GM21737 (cell line): ENCODE results near the gene OR1D5.
"Not testable (repeated sequence)": the region's sequence is repeated elsewhere in the genome, so short reads cannot be mapped to it uniquely, and the experiment has no call there.

ENCODE experiments used
- ATAC-seq: cut with Tn5 transposase; IDR thresholded peaks from one replicate; pipeline ENCODE4 v1.9.1; 2021; ENCODE audit warnings: mild to moderate bottlenecking, moderate library complexity; ENCODE audit not compliant: unreplicated experiment

OR1D5 gene

GRCh38 chr17:3032258-3033247 is 30.9 kb downstream of the OR1D5 start:
- no peak for ATAC-seq

- ATAC-seq, result not testable (repeated sequence)
These were observed 32.4 kb downstream of the OR1D5 start for GRCh38 chr17:3030852-3031470.

GRCh38 chr17:3030096-3030495 is 33.3 kb downstream of the OR1D5 start:
- no peak for ATAC-seq

GRCh38 chr17:3029213-3029913 is 34.0 kb downstream of the OR1D5 start:
- ATAC-seq, result no peak

GRCh38 chr17:3027786-3028532 is 35.4 kb downstream of the OR1D5 start:
- no peak for ATAC-seq

GRCh38 chr17:3026856-3027751 is 36.3 kb downstream of the OR1D5 start:
- ATAC-seq, result no peak

- no peak for ATAC-seq
These were observed 37.1 kb downstream of the OR1D5 start for GRCh38 chr17:3026125-3026855.

GRCh38 chr17:3025421-3026124 is 37.8 kb downstream of the OR1D5 start:
- ATAC-seq, result no peak

- no peak for ATAC-seq
These were observed 39.1 kb downstream of the OR1D5 start for GRCh38 chr17:3024346-3024745.

GRCh38 chr17:3022197-3022596 is 41.2 kb downstream of the OR1D5 start:
- ATAC-seq, result no peak

- ATAC-seq, result no peak
These were observed 43.0 kb downstream of the OR1D5 start for GRCh38 chr17:3020381-3020780.

- ATAC-seq, result no peak
These were observed 43.6 kb downstream of the OR1D5 start for GRCh38 chr17:3019761-3020160.

GRCh38 chr17:3017936-3018335 is 45.5 kb downstream of the OR1D5 start:
- no peak for ATAC-seq

- no peak for ATAC-seq
These were observed 47.5 kb downstream of the OR1D5 start for GRCh38 chr17:3015890-3016289.

GRCh38 chr17:3012926-3013581 is 50.4 kb downstream of the OR1D5 start:
- ATAC-seq, result no peak
